ENCODE results near the gene PLPP6.

Gene PLPP6

DNA sequence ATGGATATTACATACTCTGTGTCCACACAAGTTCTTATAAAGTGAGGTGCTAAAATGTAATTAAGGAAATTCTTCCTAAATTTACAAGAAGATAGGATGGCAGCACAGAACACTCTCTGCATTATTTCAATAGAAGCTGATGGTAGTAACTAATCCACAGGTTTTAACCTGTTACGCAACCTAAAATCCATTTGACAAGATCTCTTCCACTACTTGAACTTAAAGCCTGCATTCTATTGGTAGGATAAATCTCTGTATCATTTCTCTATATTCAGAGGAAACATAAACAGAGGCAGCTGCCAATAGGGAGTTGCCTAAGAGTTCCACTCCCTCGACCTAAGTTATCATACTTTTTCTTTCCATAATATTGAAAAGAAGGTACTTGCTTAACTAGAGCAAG lies 38.8 kb downstream of the PLPP6 start:
- no peak for DNase-seq

DNA sequence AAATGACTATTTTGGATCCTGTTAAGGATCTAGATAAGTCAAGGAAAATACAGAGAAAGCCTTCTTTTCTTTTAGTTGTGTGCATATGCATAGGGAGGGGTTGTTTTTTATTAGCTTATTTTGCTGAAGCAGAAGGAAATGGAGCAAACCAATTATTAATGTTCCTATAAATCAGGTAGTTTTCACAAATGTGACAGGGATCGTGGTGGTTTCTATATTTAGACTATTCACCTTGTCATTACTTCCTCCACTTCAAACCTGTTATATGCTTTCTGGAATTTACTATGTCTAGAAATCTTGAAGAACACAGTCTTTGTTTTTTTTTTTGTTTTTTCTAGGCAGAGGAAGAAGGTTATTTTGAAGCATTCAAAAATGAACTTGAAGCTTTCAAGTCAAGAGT lies 39.4 kb downstream of the PLPP6 start:
- no peak for DNase-seq

DNA sequence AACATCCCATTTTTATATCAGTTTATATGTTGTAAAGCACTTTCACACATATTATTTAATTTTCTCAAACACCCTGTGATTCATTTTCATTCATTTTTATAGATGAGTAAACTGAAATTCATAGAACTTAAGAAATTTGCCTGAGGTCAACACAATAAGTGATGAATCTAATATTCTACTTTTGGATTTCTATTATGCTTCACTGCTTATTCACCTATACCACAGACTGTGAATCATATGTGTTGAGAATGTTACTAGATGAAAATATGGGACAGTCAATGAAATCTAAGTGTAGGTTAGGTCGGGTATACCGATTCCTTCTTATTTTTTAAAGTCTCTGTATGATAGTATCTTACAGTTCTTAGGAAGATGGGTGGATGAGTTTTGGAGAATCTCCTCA lies 42.0 kb downstream of the PLPP6 start:
- DNase-seq, result no peak

DNA sequence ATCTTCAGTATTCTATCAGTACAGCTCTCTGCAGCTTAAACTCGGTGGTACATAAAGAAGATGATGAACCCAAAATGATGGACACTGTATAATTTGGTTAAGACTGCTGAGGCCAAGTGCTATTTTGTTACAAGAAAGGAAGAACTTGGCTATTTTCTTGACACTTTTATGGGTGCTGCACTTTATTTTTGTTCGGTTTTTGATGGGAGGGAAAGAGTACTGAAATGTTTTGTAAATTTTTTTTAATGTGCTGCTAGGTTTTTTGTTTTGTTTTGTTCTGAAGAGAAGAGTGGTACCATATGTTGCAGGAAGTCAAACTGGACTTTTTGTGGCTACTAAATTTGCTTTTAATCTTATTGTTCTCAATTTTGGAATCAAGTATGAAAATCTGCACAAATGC lies 43.9 kb downstream of the PLPP6 start:
- DNase-seq, result no peak

DNA sequence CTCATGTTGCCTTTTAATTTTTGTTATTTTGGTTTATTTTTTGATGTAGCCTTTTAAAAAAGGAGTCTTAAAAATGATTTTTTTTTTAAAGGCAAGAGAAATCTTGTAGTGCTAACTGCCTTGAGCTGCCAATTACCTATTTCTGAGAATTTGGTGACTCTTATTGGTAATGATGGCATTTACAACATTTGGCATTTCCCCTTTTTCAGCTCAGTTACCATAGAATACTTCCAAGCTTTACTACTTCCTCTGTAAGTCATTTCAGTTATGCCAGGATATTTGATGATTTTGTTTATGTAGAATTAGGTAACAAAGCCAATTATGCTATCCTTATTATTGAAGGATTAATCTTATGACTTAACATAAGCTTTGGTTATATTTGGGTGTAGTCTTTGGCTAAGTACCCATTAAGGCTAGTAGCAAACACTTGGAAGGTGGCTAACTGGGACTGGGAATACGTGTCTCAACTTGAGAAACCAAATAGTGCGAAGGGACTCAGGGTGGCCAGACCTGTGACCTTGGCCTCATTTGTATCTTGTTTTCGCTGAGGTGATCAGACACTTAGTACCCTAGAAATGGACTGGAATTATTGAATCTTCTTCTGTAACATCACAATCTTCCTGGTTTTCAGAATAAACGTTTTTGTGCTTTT lies 45.0 kb downstream of the PLPP6 start:
- DNase-seq, result no peak

DNA sequence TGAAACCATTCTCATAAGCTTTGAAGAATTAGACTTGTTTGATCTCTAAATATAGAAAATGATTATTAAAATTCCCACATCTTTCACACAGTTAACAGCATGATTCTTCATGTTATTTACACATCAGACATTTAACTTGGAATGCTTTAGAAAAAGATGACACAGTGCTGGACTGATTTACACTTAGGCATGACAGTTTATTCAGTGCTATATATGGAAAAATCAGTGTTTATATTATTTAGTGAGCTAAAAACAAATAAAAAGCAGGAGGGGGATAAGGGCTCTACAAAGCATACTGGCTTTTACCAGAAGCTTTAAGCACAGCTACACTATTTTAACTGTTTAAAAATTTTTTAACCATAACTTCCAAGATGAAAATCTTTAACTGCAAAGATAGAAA lies 47.3 kb downstream of the PLPP6 start:
- no peak for DNase-seq

DNA sequence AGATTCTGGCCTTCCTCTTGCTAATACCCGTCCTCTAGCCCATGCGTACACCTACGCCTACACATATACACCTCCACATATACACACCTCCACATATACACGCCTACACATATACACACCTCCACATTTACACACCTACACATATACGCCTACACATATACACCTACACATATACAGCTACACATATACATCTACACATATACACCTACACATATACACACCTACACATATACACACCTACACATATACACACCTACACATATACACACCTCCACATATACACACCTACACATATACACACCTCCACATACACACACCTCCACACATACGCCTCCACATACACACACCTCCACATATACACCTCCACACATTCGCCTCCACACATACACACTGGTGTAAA lies 51.8 kb downstream of the PLPP6 start:
- DNase-seq, result no peak

DNA sequence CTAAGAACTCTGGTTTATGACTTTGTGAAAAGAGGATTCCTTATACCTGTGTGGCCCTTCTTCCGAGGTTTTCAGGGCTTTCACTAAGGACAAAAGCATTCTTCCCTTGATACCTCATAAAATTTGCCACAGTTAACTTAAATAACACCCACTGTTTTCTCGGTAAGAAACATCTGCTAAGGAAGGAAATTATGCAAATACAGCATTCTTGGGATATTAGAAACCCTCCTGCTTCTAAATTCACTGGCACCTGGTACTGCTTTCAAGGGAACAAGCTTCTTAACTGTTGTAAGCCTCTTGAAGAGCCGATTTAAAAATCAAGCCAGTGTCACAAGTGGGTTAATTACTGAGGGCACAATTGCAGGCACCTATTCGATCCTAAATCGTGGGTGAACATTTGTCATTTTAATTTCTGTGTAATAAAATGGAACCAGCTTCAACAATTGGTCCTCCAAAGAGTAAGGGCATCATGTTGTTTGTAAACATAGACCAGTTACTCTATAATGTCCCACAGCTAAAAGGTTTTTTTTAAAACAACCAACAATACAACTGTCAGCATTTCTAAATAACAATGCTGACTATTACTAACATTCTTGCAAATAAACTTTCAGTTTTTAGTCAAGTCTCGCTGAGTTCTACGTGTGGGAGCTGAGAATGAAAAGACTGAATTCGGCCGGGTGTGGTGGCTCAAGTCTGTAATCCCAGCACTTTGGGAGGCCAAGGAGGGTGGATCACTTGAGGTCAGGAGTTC lies 52.3 kb downstream of the PLPP6 start:
- DNase-seq, result no peak
